Stomach (tissue), 9 donors: ENCODE data around the gene PGBD5. TPM values are rescaled to one million over a fixed set of nuclear protein-coding genes. Genes with fewer than 3 reads are reported as not detected.

Source experiments
- DNase-seq, 2 donors: peaks; one replicate each; pipeline versions ENCODE4 v3.0.0 to v3.0.0-alpha.2; 2013 to 2019
- H3K27ac ChIP-seq, 5 donors: fragments of 200-600 bp in 4 of 5; sonication (generic) in 4 of 5; one replicate each; pipeline ENCODE4 v1.5.1; 2013 to 2019; ENCODE audit warnings: mild to moderate bottlenecking in 1 of 5, moderate library complexity in 1 of 5
- H3K27me3 ChIP-seq, 3 donors: fragments of 200-600 bp; sonication (generic); one replicate each; pipeline ENCODE4 v1.5.1; 2017 to 2019; ENCODE audit warnings: mixed run types in 1 of 3
- H3K36me3 ChIP-seq, 4 donors: fragments of 200-600 bp; sonication (generic); 1 replicate in 3 of 4; 2 replicates in 1 of 4; pipeline ENCODE4 v1.5.1; 2016 to 2019
- H3K4me1 ChIP-seq, 4 donors: fragments of 200-600 bp; sonication (generic); one replicate each; pipeline ENCODE4 v1.5.1; 2016 to 2019
- H3K4me3 ChIP-seq, 4 donors: fragments of 200-600 bp; sonication (generic) in 3 of 4; one replicate each; pipeline ENCODE4 v1.5.1; 2016 to 2019; ENCODE audit warnings: mild to moderate bottlenecking in 1 of 4
- H3K9me3 ChIP-seq, 4 donors: fragments of 200-600 bp; sonication (generic); one replicate each; pipeline ENCODE4 v1.5.1; 2016 to 2019
- CTCF ChIP-seq, 7 experiments: fragments of 450-650 bp in 4 of 7; fragments of 200-600 bp in 3 of 7; sonication (generic) in 3 of 7; IDR thresholded peaks; one replicate each; pipeline ENCODE4 v1.5.1; 2016 to 2019; ENCODE audit warnings: antibody characterized with exemption in 7 of 7, control low read depth in 2 of 7, mild to moderate bottlenecking in 1 of 7
- EP300 ChIP-seq: sonication (generic); formaldehyde crosslinking; IDR thresholded peaks from one replicate; pipeline ENCODE4 v1.6.1; 2017; ENCODE audit warnings: antibody characterized with exemption
- POLR2A ChIP-seq, 4 donors: fragments of 450-650 bp; IDR thresholded peaks; one replicate each; pipeline ENCODE4 v1.6.1; 2016; ENCODE audit warnings: antibody characterized with exemption in 4 of 4, control low read depth in 2 of 4, mild to moderate bottlenecking in 1 of 4, moderate library complexity in 1 of 4
- POLR2AphosphoS5 ChIP-seq, 3 donors: sonication (generic); formaldehyde crosslinking; IDR thresholded peaks; one replicate each; pipeline ENCODE4 v1.6.1; 2016; ENCODE audit warnings: antibody characterized with exemption in 3 of 3
- WGBS, 5 donors: extraction: QIAGEN DNeasy Blood & Tissue Kit in 3 of 5; methylation state at CpG; one replicate each; pipeline versions ENCODE4 v1.1.5 to v1.1.7; 2013 to 2018; 5-methylcytosine and 5-hydroxymethylcytosine counted together
- intact Hi-C: fragments of 100-400 bp; cut with DNase I; formaldehyde crosslinking; loops from one replicate; pipeline ENCODE4 v1.15.1; 2023; ENCODE audit warnings: low total_unique reads
- polyA plus RNA-seq, 3 donors: library from polyadenylated mRNA; stranded (reverse); fragments of 200-250 nt; gene quantifications; one replicate each; pipeline ENCODE4 v1.2.3, GENCODE V29; 2013
- total RNA-seq, 5 donors: library from RNA; depleted of rRNA; stranded (reverse); fragments of >200 nt; gene quantifications; one replicate each; pipeline versions ENCODE4 v1.1.0 to v1.2.3, GENCODE V29; 2014 to 2016
- donor health status: healthy with polysubstance abuse.
- donor health status: Bipolar disorder and iron deficiency.
- donor health status: healthy.

The PGBD5 gene
- total and polyA plus RNA-seq, 8 donors = under 0.01 to 1.2 (median 0.34) TPM

GRCh38 chr1:230356869-230357794, 69.0 kb downstream of the PGBD5 start:
- intact Hi-C loops = no loop called here
- TF ChIP-seq POLR2AphosphoS5 (IDR thresholded peaks at IDR 0.05) = no peak
- no peak for TF ChIP-seq POLR2A (IDR thresholded peaks at IDR 0.05)
- TF ChIP-seq EP300 = no peak
- no peak for TF ChIP-seq CTCF (IDR thresholded peaks at IDR 0.05)
- WGBS, 5 donors = 85 to 89% (median 88%) methylated on average over 43 to 47 of the region's 47 CpGs

GRCh38 chr1:230356190-230356589, 69.9 kb downstream of the PGBD5 start:
- TF ChIP-seq POLR2AphosphoS5 (IDR thresholded peaks at IDR 0.05) (no peak), EP300 (no peak), CTCF (IDR thresholded peaks at IDR 0.05) (no peak), POLR2A (IDR thresholded peaks at IDR 0.05) (no peak)
- WGBS, 5 donors = 80 to 92% (median 85%) methylated on average over 6 of the region's 6 CpGs
- intact Hi-C loops = no loop called here

More at GRCh38 chr1:230356869-230357794, 69.0 kb downstream of the PGBD5 start:
- no peak for DNase-seq
- Histone ChIP-seq H3K9me3 (no peaks in the 10 kb centered on the region), H3K36me3 (no peaks in the 10 kb centered on the region), H3K27me3 (peaks cover 0 to 1% (median 0%) of the 10 kb centered on the region in 3 donors), H3K4me3 (no peak overlapping the region), H3K4me1 (no peaks in the 10 kb centered on the region), H3K27ac (no peak overlapping the region)

GRCh38 chr1:230355594-230355993, 70.5 kb downstream of the PGBD5 start:
- DNase-seq = no peak
- Histone ChIP-seq H3K36me3 (no peaks in the 10 kb centered on the region), H3K27me3 (no peaks in the 10 kb centered on the region), H3K4me1 (no peaks in the 10 kb centered on the region), H3K9me3 (no peaks in the 10 kb centered on the region), H3K4me3 (no peak overlapping the region), H3K27ac (no peak overlapping the region)
- TF ChIP-seq EP300 (no peak), POLR2AphosphoS5 (IDR thresholded peaks at IDR 0.05) (no peak), POLR2A (IDR thresholded peaks at IDR 0.05) (no peak), CTCF (IDR thresholded peaks at IDR 0.05) (no peak)
- WGBS, 5 donors = 75 to 86% (median 81%) methylated on average over 10 of the region's 10 CpGs
- intact Hi-C loops = no loop called here

More at GRCh38 chr1:230356190-230356589, 69.9 kb downstream of the PGBD5 start:
- H3K36me3 ChIP-seq = no peaks in the 10 kb centered on the region
- no peaks in the 10 kb centered on the region for H3K9me3 ChIP-seq
- DNase-seq = no peak
- no peak overlapping the region for H3K4me3 ChIP-seq
- H3K27ac ChIP-seq = no peak overlapping the region
- no peaks in the 10 kb centered on the region for H3K4me1 ChIP-seq
- H3K27me3 ChIP-seq = no peaks in the 10 kb centered on the region

- Histone ChIP-seq H3K4me1 (no peaks in the 10 kb centered on the region), H3K27me3 (no peaks in the 10 kb centered on the region), H3K4me3 (no peak overlapping the region), H3K9me3 (no peaks in the 10 kb centered on the region), H3K27ac (no peak overlapping the region), H3K36me3 (no peaks in the 10 kb centered on the region)
- intact Hi-C loops = no loop called here
- DNase-seq = no peak
- WGBS, 5 donors = 74 to 89% (median 79%) methylated on average over 4 of the region's 4 CpGs
- TF ChIP-seq EP300 = no peak
- TF ChIP-seq POLR2A (IDR thresholded peaks at IDR 0.05) = no peak
- no peak for TF ChIP-seq POLR2AphosphoS5 (IDR thresholded peaks at IDR 0.05)
- TF ChIP-seq CTCF (IDR thresholded peaks at IDR 0.05) = no peak
Measured at GRCh38 chr1:230355128-230355527, 71.0 kb downstream of the PGBD5 start.
